ENCODE results near the gene STS. TPM values are rescaled to one million over a fixed set of nuclear protein-coding genes. Genes with fewer than 3 reads are reported as not detected.
A peak's percentile ranks its signal among the peaks of the same experiment; 100 is the strongest.

STS gene, protein sequence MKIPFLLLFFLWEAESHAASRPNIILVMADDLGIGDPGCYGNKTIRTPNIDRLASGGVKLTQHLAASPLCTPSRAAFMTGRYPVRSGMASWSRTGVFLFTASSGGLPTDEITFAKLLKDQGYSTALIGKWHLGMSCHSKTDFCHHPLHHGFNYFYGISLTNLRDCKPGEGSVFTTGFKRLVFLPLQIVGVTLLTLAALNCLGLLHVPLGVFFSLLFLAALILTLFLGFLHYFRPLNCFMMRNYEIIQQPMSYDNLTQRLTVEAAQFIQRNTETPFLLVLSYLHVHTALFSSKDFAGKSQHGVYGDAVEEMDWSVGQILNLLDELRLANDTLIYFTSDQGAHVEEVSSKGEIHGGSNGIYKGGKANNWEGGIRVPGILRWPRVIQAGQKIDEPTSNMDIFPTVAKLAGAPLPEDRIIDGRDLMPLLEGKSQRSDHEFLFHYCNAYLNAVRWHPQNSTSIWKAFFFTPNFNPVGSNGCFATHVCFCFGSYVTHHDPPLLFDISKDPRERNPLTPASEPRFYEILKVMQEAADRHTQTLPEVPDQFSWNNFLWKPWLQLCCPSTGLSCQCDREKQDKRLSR
- polyA plus RNA-seq (ENCODE audit: insufficient read length in 10 of 10): 10 to 100 TPM; 10.7 to 18.8 (median 12.4) TPM
- long read RNA-seq, donor 1: 0 reads
- long read RNA-seq, donor 2: 0 reads
- long read RNA-seq, donor 3: 0 reads
- long read RNA-seq, donor 4, full-length matches to known transcripts: 1 of 1 reads
- long read RNA-seq, donor 4, partial matches to known transcripts: 0 of 1 reads
- long read RNA-seq, donor 4, other reads (novel, unspliced or antisense): 0 of 1 reads
- long read RNA-seq, donor 5: 0 reads
- long read RNA-seq, donor 6: 0 reads
- long read RNA-seq, donor 7: 0 reads
- long read RNA-seq, donor 8: 0 reads
- long read RNA-seq, donor 9: 0 reads

- peak in 2 of 3 donors; percentile 63 to 75 for DNase-seq
These were observed at the start of gene STS for GRCh38 chrX:7147413-7147977. Gene STS (plus strand): TSS chrX:7147712. CDS start chrX:7253200, 105,488 bp downstream.

DNA sequence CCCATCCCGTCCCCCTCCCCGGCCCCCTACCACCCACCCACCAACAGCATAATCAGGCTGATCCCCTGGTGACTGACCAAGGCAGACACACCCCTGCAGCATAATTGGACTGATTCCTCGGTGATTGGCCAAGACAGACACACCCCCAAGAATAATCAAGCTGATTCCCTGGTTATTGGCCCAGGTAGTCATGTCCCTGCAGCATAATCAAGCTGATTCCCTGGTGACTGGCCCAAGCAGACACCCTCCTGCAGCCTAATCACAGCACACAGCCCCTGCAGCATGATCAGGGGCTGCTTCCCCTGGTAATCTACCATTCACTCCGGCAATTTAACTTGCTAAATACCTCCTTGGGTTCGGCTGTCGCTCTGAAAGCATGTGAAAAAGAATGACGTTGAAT, 47.5 kb upstream of the STS start:
- DNase-seq: no peak

DNA sequence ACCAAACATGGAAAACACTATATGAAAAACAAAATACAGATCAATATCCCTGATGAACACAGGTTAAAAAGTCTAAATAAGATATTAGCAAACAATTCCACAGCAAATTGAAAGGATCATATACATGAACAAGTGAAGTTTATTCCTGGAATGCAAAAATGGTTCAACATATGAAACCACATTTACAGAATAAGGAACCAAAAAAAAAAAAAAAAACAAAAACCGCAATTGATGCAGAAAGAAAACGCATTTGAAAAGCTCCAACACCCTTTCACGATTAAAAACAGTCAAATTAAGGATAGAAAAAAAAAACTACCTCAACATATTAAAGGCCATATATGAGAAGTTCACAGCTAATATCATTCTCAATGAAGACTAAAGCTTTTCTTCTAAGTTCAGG, 45.4 kb upstream of the STS start:
- no peak for DNase-seq

DNA sequence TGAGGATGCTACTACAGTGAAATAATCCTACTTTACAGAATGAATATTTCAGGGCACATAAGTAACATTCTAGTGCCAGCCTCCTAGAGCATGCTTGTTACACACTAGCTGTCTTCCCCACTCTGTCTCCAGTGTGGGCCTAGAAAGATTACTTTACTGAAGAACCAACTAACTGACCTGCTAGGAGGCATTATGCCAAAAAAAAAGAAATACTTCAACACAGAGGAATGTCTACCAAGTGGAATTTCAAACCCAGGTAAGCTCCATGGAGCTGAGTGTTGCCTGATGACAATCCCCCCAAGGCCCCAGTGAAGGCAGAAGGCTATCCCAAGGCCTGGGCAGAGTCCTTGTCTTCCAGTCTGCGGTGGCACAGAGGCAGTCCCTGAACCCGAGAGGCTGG, 40.9 kb upstream of the STS start:
- DNase-seq: no peak

- no peak for DNase-seq
These were observed 39.5 kb upstream of the STS start for GRCh38 chrX:7108030-7108429.

DNA sequence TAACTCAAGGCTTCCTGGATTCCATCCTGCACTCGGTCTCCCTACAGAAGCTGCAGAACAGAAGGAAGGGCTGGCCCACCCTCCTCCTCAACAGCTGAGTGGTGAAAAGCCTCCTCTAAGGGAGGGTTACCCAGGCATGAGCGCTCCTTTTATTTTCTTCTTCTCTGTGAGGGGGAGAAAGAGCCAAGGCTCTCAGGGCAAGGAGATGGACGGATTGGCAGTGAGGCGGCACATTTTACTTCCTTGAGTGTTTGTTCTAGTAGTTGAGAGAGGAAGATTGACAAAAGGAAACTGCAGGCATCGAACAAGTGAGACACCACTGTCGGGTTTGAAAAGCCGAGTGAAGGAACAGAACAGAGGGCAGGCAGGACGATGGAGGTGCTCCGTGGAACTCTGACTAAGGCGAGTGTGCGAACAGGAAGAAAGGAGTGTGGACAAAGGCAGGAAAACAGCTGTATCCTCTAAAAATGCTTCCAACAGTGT, 38.4 kb upstream of the STS start:
- DNase-seq: peak in 1 of 3 donors; percentile 33

- no peak for DNase-seq
These were observed 37.4 kb upstream of the STS start for GRCh38 chrX:7109838-7110793.

GRCh38 chrX:7110821-7111276, 36.7 kb upstream of the STS start:
- no peak for DNase-seq

- no peak for DNase-seq
These were observed 36.0 kb upstream of the STS start for GRCh38 chrX:7111518-7111917.

- no peak for DNase-seq
These were observed 35.4 kb upstream of the STS start for GRCh38 chrX:7112071-7112470.

DNA sequence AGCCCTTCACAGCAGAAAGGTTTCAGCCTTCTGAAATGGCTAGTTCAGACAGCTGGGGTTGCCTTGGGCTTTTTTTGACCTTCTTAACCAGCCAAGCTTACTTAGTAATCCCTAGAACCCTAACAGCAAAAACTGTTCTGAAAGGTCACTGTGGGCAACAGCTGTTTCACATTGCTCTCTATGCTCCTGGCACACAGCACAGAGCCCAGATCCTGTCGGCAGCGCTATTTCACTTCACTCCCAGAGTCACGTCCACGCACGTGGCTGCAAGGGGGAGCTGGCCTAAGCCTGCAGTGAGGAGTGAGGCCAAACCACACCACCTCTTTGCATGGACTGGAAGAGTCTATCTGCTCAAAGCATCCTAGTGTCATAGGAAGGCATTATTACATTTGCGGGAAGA, 32.0 kb upstream of the STS start:
- DNase-seq: peak in 1 of 3 donors; percentile 33

- DNase-seq: no peak
These were observed 31.4 kb upstream of the STS start for GRCh38 chrX:7116081-7116480.

- no peak for DNase-seq
These were observed 29.9 kb upstream of the STS start for GRCh38 chrX:7117587-7117986.

DNA sequence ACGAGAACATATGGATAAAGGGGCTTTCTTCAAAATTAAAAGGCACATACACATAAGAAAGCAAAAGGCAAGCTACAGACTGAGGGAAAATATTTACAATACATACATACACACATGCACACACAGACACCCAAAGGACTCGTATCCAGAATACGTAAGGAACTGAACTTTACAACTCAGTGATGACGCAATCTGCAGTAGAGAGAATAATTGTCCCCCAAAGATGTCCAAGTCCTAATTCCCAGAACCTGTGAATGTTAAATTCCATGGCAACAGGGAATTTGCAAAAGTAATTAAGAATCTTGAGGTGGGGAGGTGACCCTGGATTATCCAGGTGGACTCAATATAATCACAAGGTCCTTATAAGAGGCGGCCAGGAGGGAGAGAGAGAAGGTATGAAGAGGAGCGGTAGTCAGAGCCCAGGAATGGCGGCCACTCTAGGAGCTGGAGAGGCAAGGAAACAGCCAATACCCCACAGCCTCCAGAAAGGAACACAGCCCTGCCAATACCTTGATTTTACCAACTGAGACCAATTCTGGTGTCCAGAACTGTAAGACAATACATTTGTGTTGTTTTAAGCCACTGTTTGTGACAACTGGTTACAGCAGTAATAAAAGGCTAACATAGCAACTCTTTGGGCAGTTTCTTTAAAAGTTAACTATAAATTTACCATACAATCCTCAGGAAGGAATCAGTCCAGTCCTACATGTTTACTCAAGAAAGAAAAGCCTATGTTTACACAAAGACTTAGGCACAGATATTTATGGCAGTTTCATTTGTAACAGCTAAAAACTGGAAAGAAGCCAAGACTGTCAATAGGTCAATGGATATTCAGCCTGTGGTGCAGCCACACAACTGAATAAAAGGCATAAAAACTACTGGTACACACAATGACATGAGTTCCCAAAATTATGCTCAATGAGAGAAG, 27.3 kb upstream of the STS start:
- DNase-seq: no peak

DNA sequence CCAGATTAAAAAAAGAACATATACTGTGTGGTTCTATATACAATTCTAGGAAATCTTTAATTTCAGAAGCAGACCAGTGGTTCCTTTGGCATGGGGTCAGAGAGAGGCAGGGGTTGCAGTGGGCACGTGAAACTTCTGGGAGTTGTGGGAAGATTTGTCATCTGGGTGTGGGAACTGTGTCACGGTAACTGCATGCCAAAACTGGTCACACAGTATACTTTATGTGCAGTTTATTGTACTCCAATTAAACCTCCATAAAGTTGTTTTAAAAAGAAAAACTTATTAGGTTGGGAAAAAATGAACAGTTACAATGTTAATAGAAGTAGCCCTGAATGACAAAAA, 26.7 kb upstream of the STS start:
- DNase-seq: no peak

GRCh38 chrX:7127056-7127455, 20.5 kb upstream of the STS start:
- DNase-seq: no peak

DNA sequence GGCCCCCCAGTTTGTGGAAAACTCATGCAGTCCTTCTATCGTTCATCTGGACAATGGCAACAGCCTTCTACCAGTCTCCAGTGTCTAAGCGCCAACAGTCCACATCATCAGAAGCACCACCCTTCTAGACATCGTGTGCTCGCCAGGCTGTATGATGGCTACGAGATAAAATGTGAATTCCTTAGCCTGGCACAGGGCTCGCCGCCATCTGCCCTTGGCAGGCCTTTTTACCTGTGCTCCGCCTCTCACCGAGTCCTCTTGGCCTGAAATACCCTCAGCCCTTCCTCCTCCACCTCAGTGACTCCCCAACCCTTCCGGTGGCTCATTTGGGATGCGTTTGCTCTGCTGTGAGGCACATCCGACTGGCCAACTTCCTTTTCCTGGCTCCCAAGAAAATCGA, 15.9 kb upstream of the STS start:
- DNase-seq: no peak

GRCh38 chrX:7132335-7133049, 15.0 kb upstream of the STS start:
- DNase-seq: no peak

DNA sequence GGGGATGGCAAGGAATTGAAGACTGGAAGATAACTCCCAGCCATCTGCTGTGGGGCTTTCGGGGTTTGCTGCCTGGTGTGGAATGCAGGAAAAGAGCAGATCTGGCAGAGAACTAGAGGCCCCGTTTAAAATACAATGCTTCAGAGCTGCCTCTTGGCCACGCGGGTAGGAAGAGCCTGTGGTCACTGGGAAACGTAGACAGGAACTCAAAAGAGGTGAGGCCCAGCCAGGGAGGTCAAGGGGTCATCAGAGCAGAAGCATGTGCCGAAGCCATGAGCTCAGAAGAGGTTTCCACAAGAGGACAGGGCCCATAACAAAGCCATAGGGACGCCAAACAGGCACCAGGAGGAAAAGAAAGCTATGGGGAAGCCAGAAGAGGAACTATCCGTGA, 14.5 kb upstream of the STS start:
- no peak for DNase-seq
